ENCODE results near the gene KCNIP4.

DNA sequence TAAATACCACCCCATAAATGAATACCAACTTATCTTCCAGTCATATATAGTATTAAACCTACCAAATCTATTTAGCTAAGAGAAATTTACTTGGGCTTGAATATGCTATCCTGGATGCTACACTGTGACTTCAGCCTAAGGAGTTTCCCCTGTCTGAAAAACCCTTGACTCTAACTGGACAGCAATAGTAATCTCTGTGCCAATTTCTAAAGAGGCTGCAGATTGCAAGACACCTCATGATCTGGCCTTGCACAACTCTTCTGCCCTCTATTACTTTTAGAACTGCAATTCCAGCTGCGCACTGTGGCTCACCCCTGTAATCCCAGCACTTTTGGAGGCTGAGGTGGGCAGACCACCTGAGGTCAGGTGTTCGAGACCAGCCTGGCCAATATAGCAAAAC lies 371.5 kb downstream of the KCNIP4 start:
- TF ChIP-seq, protein P1, sequence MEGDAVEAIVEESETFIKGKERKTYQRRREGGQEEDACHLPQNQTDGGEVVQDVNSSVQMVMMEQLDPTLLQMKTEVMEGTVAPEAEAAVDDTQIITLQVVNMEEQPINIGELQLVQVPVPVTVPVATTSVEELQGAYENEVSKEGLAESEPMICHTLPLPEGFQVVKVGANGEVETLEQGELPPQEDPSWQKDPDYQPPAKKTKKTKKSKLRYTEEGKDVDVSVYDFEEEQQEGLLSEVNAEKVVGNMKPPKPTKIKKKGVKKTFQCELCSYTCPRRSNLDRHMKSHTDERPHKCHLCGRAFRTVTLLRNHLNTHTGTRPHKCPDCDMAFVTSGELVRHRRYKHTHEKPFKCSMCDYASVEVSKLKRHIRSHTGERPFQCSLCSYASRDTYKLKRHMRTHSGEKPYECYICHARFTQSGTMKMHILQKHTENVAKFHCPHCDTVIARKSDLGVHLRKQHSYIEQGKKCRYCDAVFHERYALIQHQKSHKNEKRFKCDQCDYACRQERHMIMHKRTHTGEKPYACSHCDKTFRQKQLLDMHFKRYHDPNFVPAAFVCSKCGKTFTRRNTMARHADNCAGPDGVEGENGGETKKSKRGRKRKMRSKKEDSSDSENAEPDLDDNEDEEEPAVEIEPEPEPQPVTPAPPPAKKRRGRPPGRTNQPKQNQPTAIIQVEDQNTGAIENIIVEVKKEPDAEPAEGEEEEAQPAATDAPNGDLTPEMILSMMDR (conservative IDR thresholded peaks at IDR 0.05; ENCODE audit: low read depth, low read length), result no peak
- no peak for TF ChIP-seq RAD21 (IDR thresholded peaks at IDR 0.05; ENCODE audit: low read length)
- TF ChIP-seq RCOR1 (IDR thresholded peaks at IDR 0.05; ENCODE audit: insufficient replicate concordance, low read length), result no peak
- no peak for TF ChIP-seq POLR2A (IDR thresholded peaks at IDR 0.05; ENCODE audit: low read depth, low read length)
- TF ChIP-seq RFX5 (IDR thresholded peaks at IDR 0.05; ENCODE audit: low read depth, low read length), result no peak
- TF ChIP-seq BHLHE40 (IDR thresholded peaks at IDR 0.05; ENCODE audit: low read depth, low read length), result no peak
- no peak for TF ChIP-seq CHD1 (IDR thresholded peaks at IDR 0.05; ENCODE audit: low read depth, low read length)
- TF ChIP-seq MAZ (IDR thresholded peaks at IDR 0.05; ENCODE audit: borderline replicate concordance, low read depth, low read length), result no peak
